Cardiac muscle cell (in vitro differentiated cells and primary cell): Measurements from ENCODE around the gene SRSF7. TPM values are rescaled to one million over a fixed set of nuclear protein-coding genes. Genes with fewer than 3 reads are reported as not detected.
A peak's percentile ranks its signal among the peaks of the same experiment; 100 is the strongest.
"Not testable (repeated sequence)": the region's sequence is repeated elsewhere in the genome, so short reads cannot be mapped to it uniquely, and the experiment has no call there.

ENCODE experiments used
- DNase-seq, 2 donors: peaks; one replicate each; pipeline versions ENCODE4 v3.0.0 to v3.0.0-alpha.2; 2010 to 2017; ENCODE audit warnings: low read depth in 1 of 2, low spot score in 1 of 2
- H3K27ac ChIP-seq: fragments of 200-600 bp; sonication (generic); 2 replicates; pipeline ENCODE4 v1.5.1; 2016
- H3K27me3 ChIP-seq: fragments of 200-600 bp; sonication (generic); 2 replicates; pipeline ENCODE4 v1.6.0; 2016; ENCODE audit warnings: control low read depth
- H3K36me3 ChIP-seq: fragments of 200-600 bp; sonication (generic); 2 replicates; pipeline ENCODE4 v1.5.1; 2016; ENCODE audit warnings: control low read depth
- H3K4me1 ChIP-seq: fragments of 200-600 bp; sonication (generic); 2 replicates; pipeline ENCODE4 v1.8.1; 2017; ENCODE audit warnings: low read depth, mild to moderate bottlenecking, mixed run types
- H3K4me3 ChIP-seq: fragments of 200-600 bp; sonication (generic); 2 replicates; pipeline ENCODE4 v1.5.1; 2016; ENCODE audit warnings: mild to moderate bottlenecking
- H3K9me3 ChIP-seq: fragments of 200-600 bp; sonication (generic); 2 replicates; pipeline ENCODE4 v1.5.1; 2017; ENCODE audit warnings: low read depth, mild to moderate bottlenecking, control low read depth
- polyA plus RNA-seq: library from polyadenylated mRNA; unstranded; fragments of >200 nt; fragmentation: Nextera tagmentation; extraction: Ambion mirVana; gene quantifications from 2 replicates; pipeline ENCODE4 v1.2.1, GENCODE V29; 2016
- total RNA-seq: library from RNA; depleted of rRNA; stranded (reverse); fragments of >200 nt; gene quantifications from 2 replicates; pipeline ENCODE4 v1.2.3, GENCODE V29; 2016
- TF ChIP-seq, protein P1 (sequence below): IDR thresholded peaks from 2 replicates; pipeline ENCODE4 v1.5.1; 2012; ENCODE audit warnings: low read depth, mild to moderate bottlenecking, low read length

The SRSF7 gene
- total and polyA plus RNA-seq, 2 experiments from 2014 or later = 118 to 136 TPM

GRCh38 chr2:38792751-38793150 is 41.6 kb upstream of the SRSF7 start:
- TF ChIP-seq, protein P1, sequence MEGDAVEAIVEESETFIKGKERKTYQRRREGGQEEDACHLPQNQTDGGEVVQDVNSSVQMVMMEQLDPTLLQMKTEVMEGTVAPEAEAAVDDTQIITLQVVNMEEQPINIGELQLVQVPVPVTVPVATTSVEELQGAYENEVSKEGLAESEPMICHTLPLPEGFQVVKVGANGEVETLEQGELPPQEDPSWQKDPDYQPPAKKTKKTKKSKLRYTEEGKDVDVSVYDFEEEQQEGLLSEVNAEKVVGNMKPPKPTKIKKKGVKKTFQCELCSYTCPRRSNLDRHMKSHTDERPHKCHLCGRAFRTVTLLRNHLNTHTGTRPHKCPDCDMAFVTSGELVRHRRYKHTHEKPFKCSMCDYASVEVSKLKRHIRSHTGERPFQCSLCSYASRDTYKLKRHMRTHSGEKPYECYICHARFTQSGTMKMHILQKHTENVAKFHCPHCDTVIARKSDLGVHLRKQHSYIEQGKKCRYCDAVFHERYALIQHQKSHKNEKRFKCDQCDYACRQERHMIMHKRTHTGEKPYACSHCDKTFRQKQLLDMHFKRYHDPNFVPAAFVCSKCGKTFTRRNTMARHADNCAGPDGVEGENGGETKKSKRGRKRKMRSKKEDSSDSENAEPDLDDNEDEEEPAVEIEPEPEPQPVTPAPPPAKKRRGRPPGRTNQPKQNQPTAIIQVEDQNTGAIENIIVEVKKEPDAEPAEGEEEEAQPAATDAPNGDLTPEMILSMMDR = no peak
- DNase-seq = no peak
- Histone ChIP-seq H3K9me3 (no peaks in the 10 kb centered on the region), H3K4me3 (no peak overlapping the region), H3K27ac (no peak overlapping the region), H3K36me3 (no peaks in the 10 kb centered on the region), H3K27me3 (no peaks in the 10 kb centered on the region), H3K4me1 (no peaks in the 10 kb centered on the region)

DNA sequence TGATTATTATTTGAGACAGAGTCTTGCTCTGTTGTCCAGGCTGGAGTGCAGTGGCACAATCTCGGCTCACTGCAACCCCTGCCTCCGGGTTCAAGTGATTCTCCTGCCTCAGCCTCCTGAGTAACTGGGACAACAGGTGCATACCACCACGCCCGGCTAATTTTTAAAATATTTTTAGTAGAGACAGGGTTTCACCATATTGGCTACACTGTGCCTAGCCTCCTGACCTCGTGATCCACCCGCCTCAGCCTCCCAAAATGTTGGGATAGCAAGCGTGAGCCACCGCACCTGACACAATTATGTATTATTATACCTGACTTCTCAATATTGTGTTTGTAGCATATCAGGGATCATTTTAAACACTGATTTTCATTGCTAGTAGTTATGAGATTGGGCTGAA is 41.2 kb upstream of the SRSF7 start:
- H3K27ac ChIP-seq, H3K36me3 ChIP-seq, H3K4me1 ChIP-seq, H3K27me3 ChIP-seq, H3K9me3 ChIP-seq, DNase-seq, H3K4me3 ChIP-seq: not testable (repeated sequence)

GRCh38 chr2:38791744-38792143 is 40.6 kb upstream of the SRSF7 start:
- DNase-seq = no peak
- TF ChIP-seq, protein P1 = no peak
- Histone ChIP-seq H3K27me3 (no peaks in the 10 kb centered on the region), H3K4me3 (no peak overlapping the region), H3K36me3 (no peaks in the 10 kb centered on the region), H3K27ac (no peak overlapping the region), H3K4me1 (no peaks in the 10 kb centered on the region), H3K9me3 (no peaks in the 10 kb centered on the region)

GRCh38 chr2:38789691-38790090 is 38.5 kb upstream of the SRSF7 start:
- H3K27ac ChIP-seq = no peak overlapping the region
- H3K4me1 ChIP-seq = no peaks in the 10 kb centered on the region
- no peaks in the 10 kb centered on the region for H3K9me3 ChIP-seq
- no peaks in the 10 kb centered on the region for H3K36me3 ChIP-seq
- no peak overlapping the region for H3K4me3 ChIP-seq
- no peaks in the 10 kb centered on the region for H3K27me3 ChIP-seq
- no peak for DNase-seq
- TF ChIP-seq, protein P1 = no peak

DNA sequence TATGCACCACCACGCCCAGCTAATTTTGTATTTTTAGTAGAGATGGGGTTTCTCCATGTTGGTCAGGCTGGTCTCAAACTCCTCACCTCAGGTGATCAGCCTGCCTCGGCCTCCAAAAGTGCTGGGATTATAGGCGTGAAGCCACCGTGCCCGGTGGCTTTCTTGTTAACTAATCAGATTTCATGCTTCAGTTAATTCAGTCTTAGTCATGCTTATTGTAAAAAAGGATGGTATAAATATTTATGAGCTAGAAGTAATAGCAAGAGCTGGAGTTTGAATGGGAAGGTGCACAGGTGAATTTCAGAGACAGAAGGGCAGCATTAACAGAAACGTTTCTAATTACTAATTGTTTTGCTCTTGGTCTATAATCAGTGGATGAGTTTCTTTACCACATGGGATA is 37.1 kb upstream of the SRSF7 start:
- Histone ChIP-seq H3K27ac (no peak overlapping the region), H3K36me3 (no peaks in the 10 kb centered on the region), H3K4me1 (no peaks in the 10 kb centered on the region), H3K9me3 (no peaks in the 10 kb centered on the region), H3K4me3 (no peak overlapping the region), H3K27me3 (no peaks in the 10 kb centered on the region)
- TF ChIP-seq, protein P1 = no peak
- no peak for DNase-seq

DNA sequence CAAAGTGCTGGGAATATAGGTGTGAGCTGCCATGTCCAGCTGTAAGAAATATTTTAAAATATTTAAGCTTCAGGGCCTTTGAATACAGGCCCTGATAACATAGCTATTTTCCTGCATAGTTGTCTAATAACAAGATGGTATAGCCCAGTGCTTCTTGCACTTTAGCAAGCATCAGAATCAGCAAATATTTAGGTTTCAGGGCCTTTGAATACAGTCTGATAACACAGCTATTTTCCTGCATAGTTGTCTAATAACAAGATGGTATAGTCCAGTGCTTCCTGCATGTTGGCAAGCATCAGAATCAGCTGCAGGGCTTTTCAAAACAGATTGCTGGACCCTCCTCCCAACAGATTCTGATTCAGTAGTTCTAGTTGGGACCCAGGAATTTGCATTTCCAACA is 32.4 kb upstream of the SRSF7 start:
- H3K27ac ChIP-seq = peak overlapping the region; percentile 23
- no peak overlapping the region for H3K4me3 ChIP-seq
- no peaks in the 10 kb centered on the region for H3K36me3 ChIP-seq
- H3K9me3 ChIP-seq = no peaks in the 10 kb centered on the region
- TF ChIP-seq, protein P1 = no peak
- DNase-seq = peak in 1 of 2 donors; percentile 12
- peaks cover 3% of the 10 kb centered on the region for H3K4me1 ChIP-seq
- no peaks in the 10 kb centered on the region for H3K27me3 ChIP-seq
